ENCODE measurements around the gene GPI. TPM values are rescaled to one million over a fixed set of nuclear protein-coding genes. Genes with fewer than 3 reads are reported as not detected.

Gene GPI
- total and polyA plus RNA-seq, 2 of the 8 experiments (the other 6 are each of a cell fraction or from before 2014, with no cell fraction given) = 171 to 360 TPM

- TF ChIP-seq TAF1 (IDR thresholded peaks at IDR 0.05; ENCODE audit: low read depth, low read length) (peak; percentile 71), TEAD4 (IDR thresholded peaks at IDR 0.05; ENCODE audit: low read depth, low read length) (no peak), SIX5 (IDR thresholded peaks at IDR 0.05; ENCODE audit: low read depth, low read length) (no peak), BCL11A (IDR thresholded peaks at IDR 0.05; ENCODE audit: low read depth in 2 of 2, low read length in 2 of 2) (no peak), TBP (IDR thresholded peaks at IDR 0.05; ENCODE audit: low read depth, low read length) (peak; percentile 65), SIRT6 (IDR thresholded peaks at IDR 0.05; ENCODE audit: low read length) (no peak), MAX (IDR thresholded peaks at IDR 0.05) (peak; percentile 91), KDM5A (IDR thresholded peaks at IDR 0.05; ENCODE audit: low read length) (no peak), USF2 (IDR thresholded peaks at IDR 0.05; ENCODE audit: low read length) (no peak)
- TF ChIP-seq, protein P1, sequence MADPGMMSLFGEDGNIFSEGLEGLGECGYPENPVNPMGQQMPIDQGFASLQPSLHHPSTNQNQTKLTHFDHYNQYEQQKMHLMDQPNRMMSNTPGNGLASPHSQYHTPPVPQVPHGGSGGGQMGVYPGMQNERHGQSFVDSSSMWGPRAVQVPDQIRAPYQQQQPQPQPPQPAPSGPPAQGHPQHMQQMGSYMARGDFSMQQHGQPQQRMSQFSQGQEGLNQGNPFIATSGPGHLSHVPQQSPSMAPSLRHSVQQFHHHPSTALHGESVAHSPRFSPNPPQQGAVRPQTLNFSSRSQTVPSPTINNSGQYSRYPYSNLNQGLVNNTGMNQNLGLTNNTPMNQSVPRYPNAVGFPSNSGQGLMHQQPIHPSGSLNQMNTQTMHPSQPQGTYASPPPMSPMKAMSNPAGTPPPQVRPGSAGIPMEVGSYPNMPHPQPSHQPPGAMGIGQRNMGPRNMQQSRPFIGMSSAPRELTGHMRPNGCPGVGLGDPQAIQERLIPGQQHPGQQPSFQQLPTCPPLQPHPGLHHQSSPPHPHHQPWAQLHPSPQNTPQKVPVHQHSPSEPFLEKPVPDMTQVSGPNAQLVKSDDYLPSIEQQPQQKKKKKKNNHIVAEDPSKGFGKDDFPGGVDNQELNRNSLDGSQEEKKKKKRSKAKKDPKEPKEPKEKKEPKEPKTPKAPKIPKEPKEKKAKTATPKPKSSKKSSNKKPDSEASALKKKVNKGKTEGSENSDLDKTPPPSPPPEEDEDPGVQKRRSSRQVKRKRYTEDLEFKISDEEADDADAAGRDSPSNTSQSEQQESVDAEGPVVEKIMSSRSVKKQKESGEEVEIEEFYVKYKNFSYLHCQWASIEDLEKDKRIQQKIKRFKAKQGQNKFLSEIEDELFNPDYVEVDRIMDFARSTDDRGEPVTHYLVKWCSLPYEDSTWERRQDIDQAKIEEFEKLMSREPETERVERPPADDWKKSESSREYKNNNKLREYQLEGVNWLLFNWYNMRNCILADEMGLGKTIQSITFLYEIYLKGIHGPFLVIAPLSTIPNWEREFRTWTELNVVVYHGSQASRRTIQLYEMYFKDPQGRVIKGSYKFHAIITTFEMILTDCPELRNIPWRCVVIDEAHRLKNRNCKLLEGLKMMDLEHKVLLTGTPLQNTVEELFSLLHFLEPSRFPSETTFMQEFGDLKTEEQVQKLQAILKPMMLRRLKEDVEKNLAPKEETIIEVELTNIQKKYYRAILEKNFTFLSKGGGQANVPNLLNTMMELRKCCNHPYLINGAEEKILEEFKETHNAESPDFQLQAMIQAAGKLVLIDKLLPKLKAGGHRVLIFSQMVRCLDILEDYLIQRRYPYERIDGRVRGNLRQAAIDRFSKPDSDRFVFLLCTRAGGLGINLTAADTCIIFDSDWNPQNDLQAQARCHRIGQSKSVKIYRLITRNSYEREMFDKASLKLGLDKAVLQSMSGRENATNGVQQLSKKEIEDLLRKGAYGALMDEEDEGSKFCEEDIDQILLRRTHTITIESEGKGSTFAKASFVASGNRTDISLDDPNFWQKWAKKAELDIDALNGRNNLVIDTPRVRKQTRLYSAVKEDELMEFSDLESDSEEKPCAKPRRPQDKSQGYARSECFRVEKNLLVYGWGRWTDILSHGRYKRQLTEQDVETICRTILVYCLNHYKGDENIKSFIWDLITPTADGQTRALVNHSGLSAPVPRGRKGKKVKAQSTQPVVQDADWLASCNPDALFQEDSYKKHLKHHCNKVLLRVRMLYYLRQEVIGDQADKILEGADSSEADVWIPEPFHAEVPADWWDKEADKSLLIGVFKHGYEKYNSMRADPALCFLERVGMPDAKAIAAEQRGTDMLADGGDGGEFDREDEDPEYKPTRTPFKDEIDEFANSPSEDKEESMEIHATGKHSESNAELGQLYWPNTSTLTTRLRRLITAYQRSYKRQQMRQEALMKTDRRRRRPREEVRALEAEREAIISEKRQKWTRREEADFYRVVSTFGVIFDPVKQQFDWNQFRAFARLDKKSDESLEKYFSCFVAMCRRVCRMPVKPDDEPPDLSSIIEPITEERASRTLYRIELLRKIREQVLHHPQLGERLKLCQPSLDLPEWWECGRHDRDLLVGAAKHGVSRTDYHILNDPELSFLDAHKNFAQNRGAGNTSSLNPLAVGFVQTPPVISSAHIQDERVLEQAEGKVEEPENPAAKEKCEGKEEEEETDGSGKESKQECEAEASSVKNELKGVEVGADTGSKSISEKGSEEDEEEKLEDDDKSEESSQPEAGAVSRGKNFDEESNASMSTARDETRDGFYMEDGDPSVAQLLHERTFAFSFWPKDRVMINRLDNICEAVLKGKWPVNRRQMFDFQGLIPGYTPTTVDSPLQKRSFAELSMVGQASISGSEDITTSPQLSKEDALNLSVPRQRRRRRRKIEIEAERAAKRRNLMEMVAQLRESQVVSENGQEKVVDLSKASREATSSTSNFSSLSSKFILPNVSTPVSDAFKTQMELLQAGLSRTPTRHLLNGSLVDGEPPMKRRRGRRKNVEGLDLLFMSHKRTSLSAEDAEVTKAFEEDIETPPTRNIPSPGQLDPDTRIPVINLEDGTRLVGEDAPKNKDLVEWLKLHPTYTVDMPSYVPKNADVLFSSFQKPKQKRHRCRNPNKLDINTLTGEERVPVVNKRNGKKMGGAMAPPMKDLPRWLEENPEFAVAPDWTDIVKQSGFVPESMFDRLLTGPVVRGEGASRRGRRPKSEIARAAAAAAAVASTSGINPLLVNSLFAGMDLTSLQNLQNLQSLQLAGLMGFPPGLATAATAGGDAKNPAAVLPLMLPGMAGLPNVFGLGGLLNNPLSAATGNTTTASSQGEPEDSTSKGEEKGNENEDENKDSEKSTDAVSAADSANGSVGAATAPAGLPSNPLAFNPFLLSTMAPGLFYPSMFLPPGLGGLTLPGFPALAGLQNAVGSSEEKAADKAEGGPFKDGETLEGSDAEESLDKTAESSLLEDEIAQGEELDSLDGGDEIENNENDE (IDR thresholded peaks at IDR 0.05; ENCODE audit: insufficient replicate concordance, low read length) = no peak
Observed at GRCh38 chr19:34404109-34404909, 39.3 kb downstream of the GPI start, which contains the start of gene PDCD2L (continued).
